NCI-H1105 (cell line): ENCODE results near the gene RPL7A.

Experiments used
- DNase-seq: peaks from one replicate; lab custom pipeline; 2025; lab: John Stamatoyannopoulos, UW

Gene RPL7A

DNA sequence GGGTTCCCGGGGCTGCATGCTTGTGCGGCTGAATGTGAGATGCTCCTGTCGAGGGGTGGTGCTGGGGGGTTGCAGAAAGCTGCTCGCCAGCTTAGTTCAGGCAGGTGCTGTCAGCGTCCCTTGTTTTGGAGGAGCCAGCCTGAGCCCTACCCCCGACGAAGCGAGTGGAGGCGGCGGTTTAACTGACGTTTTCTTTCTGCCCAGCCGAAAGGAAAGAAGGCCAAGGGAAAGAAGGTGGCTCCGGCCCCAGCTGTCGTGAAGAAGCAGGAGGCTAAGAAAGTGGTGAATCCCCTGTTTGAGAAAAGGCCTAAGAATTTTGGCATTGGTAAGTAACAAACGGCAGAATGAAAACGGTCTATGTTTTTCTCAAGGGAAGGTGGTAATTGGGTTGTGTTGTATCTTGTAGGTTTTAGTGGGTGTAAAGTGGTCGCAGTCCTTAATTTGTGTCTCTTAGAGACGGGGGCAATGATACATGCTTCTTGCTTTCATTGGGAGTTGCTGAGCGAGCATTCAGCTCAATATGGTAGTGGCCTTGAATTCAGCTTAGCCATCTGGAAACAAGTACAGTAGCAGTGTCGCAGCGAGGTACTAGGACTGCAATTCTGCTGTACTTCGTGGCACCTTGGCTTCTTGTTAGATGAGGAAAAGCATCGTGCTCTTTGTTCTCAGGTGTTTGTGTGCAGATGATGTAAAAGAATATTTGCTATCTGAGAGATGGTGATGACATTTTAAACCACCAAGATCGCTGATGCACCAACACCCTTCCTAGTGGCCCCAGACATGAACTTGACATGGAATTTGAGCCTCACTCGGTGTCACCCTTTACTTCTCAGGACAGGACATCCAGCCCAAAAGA is 928 bp downstream of the RPL7A start:
- no peak for DNase-seq

DNA sequence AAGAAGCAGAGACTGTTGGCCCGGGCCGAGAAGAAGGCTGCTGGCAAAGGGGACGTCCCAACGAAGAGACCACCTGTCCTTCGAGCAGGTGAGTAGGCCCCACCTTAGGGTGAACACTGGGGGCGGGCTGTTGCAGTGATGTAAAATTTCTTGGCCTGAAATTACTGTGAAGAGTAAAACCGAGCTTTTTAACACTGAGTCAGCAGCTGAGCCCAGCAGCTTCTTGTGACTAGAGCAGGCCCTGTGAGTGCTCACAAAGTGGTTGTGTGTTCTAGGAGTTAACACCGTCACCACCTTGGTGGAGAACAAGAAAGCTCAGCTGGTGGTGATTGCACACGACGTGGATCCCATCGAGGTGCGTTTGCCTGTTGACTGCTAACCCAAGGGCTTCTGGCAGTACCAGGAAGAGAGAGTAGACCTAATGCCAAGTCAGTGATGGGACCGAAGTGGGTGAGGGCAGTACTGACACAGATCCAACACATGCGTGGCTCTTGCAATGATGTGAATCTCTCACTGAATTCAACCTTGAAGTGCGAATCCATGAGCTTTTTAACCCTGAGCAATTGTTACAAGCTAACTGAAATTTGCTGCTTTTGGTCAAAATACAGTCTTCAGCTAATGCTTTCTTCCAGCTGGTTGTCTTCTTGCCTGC is 2.1 kb downstream of the RPL7A start:
- DNase-seq: no peak

DNA sequence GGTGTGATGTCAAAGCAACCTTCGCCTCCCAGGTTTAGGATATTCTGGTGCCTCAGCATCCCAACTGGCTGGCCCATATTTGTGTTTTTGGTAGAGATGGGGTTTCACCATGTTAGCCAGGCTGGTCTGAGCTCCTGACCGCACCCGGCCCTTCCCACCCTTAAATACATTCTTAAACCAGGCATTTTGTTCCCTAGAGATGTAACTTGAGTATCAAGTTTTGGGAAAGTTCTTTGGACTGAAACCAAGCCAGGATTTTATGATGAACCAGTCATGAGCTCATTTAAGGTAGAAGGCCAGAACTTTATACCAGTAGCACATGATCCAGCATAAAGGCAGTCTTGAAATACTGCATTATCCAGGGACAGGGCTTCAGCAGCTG is 3.5 kb downstream of the RPL7A start:
- no peak for DNase-seq

DNA sequence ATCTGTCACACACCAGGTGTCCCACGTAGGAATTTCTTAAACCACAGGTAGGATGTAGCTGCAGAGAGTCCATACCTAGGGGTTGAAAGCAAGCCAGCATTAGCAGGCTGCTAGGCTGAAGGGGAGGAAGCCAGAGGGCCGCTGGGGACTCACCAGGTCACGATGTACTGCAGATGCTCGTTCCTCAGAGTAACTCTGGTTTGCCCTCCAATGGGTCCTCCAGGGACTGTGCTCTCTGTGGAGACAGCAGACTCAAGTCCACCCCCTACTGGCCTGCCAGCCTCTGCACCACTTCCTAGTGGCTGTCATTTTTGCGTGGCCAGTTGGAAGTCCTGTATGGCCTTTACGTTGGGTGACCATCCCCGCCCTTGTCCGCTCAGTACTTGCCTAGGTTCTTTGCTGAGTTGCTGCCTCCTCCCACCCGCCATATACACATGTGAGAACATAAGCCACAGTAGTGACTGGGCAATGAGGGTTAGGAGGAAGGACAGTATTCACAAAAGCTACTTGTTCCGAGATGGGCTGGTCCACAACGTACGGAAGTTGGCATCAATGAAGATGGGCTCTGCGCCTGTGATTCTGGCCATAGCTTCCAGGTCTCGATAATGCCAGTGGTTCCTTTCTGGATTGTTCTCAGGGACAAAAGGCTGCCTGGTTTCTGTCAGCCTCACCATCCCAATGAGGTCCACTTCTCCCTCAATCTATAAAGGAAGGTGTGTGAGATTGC is 4.1 kb downstream of the RPL7A start:
- DNase-seq: no peak

DNA sequence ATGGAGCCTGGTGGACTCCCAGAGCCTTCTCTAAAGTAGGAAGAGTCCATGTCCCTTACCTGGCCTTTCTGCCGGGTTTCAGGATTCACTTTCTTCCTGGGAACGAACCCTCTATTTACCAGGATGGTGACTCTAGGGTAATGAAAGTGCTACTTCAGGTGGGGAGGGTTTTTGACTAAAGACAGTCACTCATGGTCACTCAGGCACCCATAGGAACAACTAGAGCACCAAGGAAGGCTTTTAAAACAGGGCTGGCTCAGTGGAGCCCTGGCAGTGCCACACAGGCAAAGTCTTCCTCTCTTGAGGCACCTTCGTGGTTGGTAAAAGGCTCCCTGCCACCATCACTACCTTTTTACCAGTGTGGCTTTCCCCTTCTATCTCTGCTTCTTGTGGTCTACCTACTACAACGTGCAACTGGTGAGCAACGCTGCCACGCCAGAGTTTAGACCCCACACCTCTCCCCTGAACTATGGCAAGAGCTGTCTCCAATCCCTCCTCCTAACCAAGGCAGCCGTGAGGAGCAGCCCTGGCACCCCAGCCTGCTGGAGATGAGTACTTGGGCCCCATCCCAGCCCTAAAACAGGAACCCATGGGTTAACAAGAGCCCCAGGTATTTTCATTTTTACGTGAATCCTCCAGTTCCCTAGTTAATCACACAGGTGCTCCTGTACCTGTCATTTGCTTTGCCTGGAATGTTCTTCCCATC is 4.8 kb downstream of the RPL7A start:
- DNase-seq: no peak

DNA sequence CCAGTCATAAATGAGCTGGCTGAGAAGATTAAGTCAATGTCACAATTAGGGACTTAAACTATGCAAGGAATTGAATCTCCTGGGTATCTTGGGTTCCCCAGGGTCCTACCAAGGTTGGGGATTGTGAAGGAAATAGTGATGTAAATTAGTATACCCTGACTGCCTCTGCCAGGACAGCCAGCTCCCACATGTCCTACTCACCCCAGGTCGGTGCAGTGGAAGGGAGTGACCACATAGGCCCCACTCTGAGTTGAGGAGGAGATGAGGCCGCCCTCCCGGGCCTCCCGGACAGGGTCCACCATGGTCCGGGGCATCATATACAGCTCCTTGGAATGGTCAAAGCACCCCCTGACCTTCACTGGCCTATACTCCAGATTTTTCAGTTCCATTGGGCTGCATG is 5.5 kb downstream of the RPL7A start:
- DNase-seq: no peak

DNA sequence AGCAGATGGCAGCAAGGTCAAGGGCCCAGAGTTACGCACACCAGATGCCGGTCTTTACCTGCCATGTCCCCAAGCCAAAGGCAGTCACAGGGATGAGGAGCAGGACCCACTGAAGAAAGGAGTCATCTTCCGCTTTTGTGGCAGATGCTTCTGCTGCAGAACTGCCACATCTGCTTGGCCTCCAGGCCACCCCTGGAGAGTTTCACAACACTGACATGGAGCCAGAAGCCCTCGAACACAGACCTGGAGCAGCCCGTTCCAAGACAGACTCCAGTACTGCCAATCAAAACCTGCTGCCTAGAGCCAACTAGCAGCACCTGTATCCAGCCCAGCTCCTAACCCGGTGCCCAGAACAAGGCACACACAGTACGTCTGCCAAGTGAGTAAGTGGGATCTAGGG is 6.7 kb downstream of the RPL7A start:
- no peak for DNase-seq

DNA sequence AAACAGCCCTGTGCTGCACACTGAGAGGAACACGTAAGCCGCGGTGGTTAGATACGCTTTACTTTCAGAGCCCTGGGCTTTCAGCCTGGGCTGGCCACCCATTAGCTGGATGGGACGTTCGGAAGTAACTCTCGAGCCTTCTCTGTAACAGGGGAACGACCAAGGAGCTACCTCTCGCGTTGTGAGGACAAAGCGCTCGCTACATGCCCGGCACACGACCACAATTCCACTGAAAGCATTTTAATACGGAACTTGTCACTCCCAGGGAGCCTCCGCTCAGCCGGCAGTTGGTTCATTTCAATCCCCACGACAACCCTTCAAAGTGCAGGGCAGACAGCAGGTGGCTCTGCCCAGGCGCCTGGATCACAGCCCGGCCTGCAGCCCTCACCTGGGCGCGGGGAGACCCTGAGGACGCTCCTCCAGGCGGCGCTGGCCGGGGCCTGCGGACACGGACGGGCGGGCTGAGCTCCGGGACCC is 7.9 kb downstream of the RPL7A start:
- DNase-seq: no peak

DNA sequence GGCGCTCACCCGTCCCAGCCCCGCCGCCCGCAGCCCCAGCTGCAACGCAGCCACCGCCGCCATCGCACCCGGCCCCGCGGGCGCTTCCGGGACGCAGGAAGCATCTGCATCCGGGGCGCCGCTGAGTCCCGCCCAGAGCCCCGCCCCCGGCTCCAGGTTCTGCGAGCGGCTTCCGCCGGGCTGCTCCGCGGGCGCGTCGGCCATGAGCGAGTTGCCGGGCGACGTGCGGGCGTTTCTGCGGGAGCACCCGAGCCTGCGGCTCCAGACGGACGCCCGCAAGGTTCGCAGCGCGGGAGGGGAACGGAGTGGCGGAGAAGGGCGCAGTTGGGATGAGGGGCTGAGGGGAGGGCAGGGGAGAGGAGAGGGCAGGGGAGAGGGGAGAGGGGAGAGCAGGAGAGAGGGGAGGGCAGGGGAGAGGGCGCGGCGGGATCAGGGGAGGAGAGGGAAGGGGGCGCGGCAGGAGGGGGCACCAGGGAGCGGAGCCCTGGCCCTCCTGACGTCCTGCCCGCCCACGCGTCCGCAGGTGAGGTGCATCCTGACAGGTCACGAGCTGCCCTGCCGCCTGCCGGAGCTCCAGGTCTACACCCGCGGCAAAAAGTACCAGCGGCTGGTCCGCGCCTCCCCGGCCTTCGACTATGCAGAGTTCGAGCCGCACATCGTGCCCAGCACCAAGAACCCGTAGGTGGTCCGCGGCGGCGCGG is 8.5 kb downstream of the RPL7A start, which contains the start of the genes SURF1 and SURF2:
Gene SURF1, minus strand, starts transcription at position 97 of the 701 bp plus-strand sequence. Its CDS starts 34 bp downstream, at position 63.
Gene SURF2, plus strand, starts transcription at position 160 of the 701 bp plus-strand sequence. Its CDS starts 43 bp downstream, at position 203.
- DNase-seq: peak; percentile 80

DNA sequence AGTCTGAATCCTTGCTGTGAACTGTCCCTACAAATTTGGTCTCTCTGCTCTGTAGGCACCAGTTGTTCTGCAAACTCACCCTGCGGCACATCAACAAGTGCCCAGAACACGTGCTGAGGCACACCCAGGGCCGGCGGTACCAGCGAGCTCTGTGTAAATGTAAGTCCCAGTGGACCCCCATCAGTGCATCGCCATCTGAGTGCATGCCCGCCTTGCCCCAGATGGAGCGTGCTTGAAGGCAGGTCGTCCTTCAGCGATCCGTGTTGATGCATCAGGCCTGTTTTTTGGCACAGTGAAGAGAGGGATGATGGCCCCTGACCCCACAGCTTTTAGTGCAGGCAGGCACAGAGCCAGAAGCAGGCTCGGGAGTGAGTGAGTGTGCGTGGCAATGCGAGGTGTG is 9.6 kb downstream of the RPL7A start:
- no peak for DNase-seq

DNA sequence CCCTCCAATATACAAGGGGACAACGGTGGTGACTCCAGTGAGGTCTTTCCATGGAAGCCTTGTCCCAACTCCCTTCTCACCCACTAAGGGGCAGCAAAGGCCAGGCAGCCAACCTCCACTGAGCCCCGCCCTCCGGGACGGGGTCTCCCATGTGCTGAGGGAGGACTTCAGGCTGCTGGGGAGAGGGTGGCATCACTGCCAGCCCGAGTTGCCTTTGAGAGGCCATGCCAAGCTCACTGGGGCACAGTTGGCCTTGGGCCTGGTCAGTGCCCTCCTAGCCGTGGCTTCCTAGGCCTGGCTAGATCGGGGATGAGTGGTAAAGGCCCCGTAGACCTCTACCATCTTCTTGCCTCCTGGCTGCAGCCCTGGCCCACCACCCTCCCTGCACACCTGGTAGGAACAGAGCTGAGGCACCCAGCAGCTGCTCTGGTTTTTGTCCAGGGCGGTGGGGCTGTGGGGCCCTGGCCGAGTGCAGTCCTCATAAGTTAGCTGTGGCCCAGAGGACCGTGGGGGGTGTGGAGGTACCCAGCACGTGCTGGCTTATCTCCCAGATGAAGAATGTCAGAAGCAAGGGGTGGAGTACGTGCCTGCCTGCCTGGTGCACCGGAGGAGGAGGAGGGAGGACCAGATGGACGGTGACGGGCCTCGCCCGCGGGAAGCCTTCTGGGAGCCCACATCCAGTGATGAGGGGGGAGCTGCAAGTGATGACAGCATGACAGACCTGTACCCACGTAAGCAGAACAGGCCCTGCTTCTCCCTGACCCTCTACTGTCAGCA is 11.6 kb downstream of the RPL7A start:
- DNase-seq: no peak

DNA sequence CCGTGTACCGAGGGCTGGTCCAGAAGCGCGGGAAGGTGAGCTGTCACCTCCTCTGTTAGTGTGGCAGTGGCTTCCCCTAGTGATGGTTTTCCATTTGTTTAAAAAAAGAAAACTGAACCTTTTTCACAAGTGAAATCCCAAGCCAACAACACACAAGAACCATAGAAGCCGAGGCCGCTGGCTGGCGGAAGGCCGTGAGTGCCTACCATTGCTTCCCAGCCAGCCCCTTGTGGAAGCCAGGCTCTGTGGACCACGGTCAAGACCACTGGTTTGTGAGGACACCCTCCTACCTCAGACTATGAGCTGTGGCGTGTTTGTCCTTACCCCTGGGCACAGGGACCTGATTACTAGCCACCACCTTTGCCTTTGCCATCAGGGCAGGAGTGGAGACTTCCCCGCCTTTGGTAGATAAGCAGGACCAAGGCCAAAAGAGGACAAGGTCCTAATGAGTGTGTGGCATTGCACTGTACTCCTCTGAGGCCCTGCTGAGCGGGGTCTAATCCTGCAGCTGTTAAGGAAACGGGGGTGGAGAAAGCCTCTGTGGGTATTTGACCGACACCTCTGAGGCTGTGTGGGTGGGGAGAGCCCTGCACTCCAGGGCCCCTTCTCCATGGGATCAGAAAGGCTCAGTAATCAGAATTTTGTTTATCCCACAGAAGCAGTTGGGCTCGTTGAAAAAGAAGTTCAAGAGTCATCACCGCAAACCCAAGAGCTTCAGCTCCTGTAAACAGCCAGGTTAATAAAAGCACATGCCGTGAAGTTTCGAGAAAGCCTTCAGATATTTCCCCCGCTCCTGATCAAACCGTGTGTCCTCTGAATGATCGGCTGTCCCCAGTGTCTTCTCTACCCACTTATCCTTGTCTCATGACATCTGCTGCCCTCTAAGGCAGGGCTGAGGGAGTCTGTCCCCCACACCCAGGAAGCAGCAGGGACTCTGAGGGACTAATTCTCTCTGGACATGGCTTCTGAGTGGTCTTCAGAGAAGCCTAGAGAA is 12.7 kb downstream of the RPL7A start:
- no peak for DNase-seq

DNA sequence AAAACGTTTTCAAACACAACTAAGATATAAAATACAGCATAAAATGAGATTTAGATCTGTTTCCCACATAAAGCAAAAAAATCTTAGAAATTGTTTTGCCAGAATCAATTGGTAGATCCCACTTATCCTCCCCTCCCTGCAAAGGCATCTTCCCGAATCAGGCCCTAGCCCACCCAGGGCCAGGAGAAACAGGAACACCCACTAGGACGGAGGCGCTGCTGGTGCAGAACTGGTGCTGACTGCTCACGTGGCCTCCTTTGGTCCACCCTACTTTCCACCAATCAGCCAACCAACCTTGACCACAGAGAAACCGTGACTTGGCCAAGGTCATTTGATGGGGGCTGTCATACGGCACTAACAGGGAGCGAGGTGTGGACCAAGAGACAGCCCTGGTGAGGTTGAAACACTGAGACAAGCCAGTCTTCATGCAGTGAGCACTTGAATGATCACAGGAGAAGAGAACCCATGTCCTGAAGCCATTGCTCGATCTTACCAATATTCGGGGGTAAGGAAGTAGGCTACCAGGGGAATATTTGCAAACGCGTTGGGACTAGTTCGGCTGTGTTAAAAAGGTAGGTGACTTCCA is 13.6 kb downstream of the RPL7A start:
- DNase-seq: no peak

DNA sequence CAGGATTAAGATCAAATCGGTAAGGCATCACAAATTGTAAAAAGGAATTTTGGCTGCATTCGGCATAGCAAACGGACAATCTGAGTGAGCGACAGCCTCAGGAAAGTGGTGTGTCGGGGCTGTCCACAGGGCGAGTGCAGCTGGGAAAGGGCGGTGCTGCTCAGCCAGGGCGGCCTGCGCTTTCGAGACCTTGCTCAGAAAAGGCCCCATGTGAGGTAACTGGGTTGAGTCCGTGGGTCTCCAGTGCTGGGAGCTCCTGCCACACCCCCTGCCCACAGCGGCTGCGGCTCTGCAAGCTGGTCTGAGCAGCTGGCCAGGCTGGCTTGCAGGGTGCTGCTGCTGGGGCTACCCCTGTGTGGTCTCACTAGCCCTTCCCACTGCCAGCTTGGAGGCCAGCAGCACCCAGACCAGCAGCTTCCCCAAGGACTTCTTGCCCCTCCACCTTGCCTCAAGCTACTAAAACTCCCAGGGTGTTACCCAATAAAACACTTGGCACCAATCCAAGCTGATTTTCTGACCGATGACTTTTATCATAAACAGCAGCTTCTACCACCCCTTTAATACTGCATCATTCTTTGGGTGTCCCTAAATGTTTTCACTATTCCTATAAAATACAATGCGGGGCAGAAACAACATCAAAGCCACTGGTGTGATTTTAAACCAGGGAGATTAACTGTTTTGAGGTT is 14.5 kb downstream of the RPL7A start:
- no peak for DNase-seq

DNA sequence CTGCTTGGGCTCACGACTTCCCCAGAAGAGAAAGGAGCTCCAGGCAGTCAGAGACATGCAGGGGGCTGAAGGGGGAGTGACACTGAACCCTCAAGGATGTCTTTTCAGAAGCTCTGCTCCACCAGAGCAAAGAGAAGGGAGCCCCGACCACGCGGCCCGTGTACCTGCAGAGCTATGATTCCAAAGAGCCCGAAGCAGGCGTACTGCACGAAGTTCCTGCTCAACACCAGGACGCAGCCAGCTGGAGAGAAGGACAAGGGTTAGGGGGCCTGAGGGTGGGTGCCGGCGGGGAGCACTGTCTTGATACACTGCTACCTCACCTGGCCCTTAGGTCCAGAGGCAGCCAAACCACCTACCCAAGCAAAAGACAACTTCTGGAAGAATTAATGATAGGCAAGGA is 18.4 kb downstream of the RPL7A start:
- DNase-seq: no peak

DNA sequence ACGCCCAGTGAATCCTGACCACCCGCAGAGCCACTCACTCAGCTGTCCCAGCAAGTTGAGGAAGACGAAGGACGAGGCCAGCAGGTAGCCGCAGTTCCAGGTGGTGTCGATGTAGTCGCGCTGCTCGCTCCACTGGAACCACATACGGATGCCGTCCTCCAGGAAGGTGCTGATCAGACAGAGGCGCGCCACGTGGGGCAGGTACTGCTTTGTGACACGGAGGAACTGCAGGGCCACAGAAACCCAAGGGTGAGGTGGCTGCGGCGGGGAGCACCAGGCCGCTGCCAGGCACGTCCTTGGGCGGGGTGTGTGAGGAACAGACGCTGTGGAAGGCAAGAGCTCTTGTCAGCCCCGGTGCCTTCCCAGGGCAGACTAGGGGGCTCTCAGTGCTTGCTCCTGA is 19.2 kb downstream of the RPL7A start:
- no peak for DNase-seq

DNA sequence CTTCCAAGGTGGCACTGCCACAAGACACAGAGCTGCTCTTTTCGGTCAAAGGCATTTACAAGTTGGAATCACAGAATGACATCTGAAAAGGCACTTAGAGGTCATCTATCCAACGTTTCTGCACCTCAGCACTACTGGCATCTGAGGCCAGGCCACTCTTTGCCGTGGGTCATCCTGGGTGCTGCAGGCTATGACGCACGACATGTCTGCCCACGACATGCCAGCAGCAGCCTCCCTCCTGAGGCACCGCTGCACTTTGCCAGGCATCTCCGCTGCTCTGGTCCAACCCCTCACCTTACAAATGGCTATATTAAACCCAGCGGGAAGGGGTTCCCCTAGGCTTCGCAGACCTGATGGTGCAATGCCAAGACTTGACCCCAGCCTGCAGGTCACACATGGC is 19.8 kb downstream of the RPL7A start:
- no peak for DNase-seq

DNA sequence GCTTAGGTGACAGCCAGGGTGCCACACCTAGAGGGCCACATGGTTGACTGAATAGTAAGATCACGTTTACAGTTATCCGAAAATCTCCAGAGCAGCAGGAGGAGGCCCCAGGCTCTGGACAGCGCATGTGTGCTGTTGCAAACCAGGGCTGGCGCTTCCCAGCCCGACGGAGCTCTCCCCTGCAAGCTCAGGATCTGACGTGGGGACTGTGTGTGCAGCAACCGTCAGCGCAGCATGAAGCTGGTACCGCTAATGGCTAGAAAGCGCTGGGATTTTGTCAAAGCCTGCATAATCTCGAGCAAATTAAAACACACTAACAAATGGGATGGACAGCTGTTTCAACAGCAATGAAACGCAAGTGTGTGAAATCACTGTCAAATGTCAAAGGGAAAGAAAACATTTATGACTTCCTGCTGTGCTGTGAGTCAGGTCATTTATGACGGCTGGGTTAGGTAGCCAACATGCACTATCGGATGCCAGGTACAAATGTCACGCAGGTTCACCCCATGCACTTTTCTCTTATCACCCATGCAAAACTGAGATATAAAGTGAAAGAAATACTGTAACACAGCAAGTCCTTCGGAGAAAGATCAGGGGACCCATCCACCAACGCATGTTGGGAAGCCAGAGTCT is 20.3 kb downstream of the RPL7A start:
- no peak for DNase-seq
